ENCODE measurements around the gene CUL9.

The CUL9 gene

DNA sequence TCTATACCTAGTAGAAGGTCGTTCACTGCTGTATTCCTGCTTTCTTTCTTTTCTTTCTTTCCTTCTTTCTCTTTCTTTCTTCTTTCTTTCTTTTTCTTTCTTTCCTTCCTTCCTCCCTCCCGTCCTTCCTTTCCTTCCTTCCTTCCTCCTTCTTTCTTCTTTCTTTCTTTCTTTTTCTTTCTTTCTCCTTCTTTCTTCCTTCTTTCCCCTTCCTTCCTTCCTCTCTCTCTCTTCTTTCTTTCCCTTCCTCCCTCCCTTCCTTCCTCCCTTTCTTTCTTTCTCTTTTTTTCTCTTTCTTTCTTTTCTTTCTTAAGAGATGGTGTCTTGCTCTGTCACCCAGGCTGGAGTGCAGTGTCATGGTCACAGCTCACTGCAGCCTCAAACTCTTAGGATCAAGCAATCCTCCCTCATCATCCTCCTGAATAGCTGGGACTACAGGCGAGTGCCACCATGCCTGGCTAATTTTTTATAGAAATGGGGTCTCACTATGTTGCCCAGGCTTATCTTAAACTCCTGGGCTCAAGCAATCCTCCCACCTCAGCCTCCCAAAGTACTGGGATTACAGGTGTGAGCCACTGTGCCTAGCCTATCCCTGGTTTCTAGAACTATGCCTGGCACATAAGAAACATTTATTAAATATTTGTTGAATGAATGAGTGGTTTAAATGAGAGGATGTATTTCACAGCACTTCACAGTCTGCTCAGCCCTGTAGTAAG lies 49.9 kb downstream of the CUL9 start:
- TF ChIP-seq, protein P1, sequence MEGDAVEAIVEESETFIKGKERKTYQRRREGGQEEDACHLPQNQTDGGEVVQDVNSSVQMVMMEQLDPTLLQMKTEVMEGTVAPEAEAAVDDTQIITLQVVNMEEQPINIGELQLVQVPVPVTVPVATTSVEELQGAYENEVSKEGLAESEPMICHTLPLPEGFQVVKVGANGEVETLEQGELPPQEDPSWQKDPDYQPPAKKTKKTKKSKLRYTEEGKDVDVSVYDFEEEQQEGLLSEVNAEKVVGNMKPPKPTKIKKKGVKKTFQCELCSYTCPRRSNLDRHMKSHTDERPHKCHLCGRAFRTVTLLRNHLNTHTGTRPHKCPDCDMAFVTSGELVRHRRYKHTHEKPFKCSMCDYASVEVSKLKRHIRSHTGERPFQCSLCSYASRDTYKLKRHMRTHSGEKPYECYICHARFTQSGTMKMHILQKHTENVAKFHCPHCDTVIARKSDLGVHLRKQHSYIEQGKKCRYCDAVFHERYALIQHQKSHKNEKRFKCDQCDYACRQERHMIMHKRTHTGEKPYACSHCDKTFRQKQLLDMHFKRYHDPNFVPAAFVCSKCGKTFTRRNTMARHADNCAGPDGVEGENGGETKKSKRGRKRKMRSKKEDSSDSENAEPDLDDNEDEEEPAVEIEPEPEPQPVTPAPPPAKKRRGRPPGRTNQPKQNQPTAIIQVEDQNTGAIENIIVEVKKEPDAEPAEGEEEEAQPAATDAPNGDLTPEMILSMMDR (conservative IDR thresholded peaks at IDR 0.05): no peak
- no peak overlapping the region for H3K27ac ChIP-seq

DNA sequence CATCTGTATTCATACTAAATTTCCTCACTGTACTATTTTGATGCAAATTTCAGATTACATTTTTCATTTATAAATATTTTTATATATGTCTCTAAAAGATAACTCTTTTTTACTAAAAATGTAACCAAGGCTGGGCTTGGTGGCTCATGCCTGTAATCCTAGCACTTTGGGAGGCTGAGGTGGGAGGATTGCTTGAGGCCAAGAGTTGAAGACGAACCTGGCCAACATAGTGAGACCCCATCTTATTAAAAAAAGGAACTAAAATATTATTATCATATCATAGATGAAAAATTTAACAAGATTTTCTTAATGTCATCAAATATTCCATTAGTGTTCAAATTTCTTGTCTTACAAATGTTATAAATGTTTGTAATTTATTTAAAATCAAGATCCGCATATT lies 53.8 kb downstream of the CUL9 start:
- TF ChIP-seq, protein P1 (conservative IDR thresholded peaks at IDR 0.05): no peak
- H3K27ac ChIP-seq: no peak overlapping the region

DNA sequence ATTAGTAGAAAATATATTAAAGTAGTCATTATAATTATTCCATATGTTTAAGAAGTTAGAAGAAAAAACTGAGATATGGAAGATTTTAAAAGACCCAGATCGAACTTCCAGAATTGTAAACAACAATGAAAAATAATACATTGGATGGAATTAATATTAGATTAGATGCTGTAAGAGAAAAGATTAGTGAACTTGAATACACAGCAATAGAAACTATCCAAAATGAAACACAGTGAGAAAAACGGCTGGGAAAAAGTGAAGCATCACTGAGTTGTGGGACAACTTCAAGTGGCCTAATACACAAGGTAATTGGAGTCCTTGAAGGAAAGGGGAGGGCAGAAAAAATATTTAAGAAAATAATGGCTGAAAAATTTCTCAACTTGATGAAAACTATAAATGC lies 57.1 kb downstream of the CUL9 start:
- TF ChIP-seq, protein P1 (conservative IDR thresholded peaks at IDR 0.05): no peak
- H3K27ac ChIP-seq: no peak overlapping the region

DNA sequence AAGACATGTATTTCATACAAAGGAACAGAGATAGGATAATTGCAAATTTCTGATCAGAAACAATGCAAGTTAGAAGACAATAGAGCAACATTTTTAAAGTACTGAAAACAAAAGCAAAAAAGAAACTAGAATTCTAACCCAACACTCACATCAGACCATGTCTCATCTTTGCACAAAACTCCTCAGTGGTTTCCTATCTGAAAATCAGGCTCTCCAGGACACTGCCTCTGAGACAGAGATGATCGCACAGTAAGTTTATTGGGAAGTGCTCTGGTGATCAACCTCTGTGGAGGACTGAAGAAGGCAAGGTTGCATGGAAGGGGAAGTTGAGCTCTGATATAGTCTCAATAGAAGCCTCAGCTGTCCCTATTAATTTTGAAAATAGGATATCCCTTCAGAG lies 59.0 kb downstream of the CUL9 start:
- TF ChIP-seq, protein P1 (conservative IDR thresholded peaks at IDR 0.05): no peak
- H3K27ac ChIP-seq: no peak overlapping the region

DNA sequence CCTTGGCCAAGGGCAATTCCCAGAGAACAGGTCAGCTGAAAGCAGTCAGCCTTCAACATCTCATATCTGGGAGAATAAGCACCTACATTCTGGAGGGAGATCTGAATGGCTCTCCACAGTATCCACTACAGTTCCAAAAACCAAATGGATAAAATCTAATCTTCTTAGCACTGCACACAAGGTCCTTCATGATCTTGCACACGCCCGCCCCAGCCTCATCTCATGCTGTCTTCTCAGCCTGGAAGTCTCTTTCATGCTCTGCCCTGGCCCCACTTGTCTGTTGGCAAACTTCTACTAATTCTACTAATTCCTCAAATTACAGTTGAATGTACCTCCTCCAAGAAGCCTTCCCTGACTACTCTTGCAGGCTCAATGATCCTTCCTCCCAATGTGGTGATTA lies 59.5 kb downstream of the CUL9 start:
- no peak overlapping the region for H3K27ac ChIP-seq
- TF ChIP-seq, protein P1 (conservative IDR thresholded peaks at IDR 0.05): no peak

DNA sequence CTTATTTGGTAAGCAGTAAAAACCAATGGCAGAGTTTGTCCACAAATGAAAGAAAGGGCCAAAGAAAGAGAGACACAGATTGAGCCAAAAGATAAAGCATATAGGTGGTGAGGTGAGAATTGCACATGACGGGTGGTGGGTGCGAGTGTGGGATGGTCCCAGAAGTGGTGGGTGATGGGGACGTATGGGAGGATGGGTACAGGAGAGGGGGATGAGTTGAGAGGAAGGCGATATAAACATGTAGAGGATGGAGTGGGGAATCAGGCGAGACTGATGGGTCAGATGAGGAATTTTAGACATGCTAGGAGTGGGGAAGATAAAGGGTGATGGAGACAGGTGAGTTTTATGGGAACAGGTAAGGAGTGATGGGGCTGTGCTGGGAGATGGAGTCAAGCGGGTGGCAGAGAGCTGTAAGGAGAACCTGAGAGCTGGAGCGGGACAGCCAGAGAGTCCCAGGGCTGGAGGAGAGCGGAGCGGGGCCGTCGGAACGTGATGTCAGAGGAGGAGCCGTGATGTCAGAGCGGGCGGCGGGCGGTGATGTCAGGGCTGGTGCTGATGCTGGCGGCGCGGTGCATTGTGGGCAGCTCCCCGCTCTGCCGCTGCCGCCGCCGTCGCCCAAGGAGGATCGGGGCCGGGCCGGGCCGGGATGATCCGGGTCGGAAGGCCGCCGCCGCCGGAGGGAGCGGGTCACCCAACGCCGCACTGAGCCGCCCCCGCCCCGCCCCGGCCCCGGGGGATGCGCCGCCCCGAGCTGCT lies 61.1 kb downstream of the CUL9 start, which contains the start of gene TTBK1:
TSS of gene TTBK1 (plus strand) at position 574 of the 756 bp plus-strand sequence. CDS start 3,180 bp downstream, outside the sequence.
- no peak within 1 kb of the TSS for H3K27ac ChIP-seq
- TF ChIP-seq, protein P1 (conservative IDR thresholded peaks at IDR 0.05): no peak

DNA sequence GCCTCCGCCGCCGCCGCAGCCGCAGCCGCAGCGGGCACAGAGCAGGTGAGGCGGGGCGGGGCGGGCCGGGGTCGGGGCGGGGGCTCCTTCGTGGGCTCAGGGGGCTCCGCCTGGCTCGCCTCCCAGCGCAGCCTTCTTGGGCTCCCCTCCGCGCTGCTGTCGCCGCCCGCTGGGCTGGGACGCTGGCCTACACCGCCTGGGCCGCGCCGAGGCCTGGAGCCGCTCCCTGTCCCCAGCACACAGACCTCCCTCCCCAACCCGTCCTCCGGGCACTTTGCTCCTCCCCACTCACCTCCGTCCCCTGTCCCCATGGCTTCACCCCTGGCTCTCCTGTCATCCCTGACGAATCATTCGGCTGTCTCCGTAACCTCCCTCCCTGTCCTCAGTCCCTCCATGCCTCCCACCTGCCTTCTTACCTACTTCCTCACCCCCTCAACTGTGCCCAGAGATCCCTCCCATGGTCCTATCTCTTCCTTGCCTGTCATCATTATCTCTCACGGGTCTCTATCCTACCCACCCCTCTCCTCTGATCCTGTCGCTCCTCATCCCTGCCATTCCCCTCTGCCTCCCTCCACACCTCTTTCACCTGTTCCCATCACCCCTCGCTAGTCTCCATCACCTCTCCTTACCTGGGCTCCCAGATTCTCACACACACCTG lies 61.8 kb downstream of the CUL9 start:
- H3K27ac ChIP-seq: no peak overlapping the region
- TF ChIP-seq, protein P1 (conservative IDR thresholded peaks at IDR 0.05): no peak
